HL-60/S4 treated with phorbol 12-myristate 13-acetate at 8.2 ng/mL for 4 days and 3 days (cell line): ENCODE data around the gene DNAJB1.
"Not testable (repeated sequence)": the region's sequence is repeated elsewhere in the genome, so short reads cannot be mapped to it uniquely, and the experiment has no call there.

Source experiments
- in situ Hi-C: fragments of 300-500 bp; cut with MboI; formaldehyde crosslinking; loops from 2 replicates; pipeline ENCODE4 v1.15.0; 2022; ENCODE audit warnings: low sequenced_read_pairs

Gene DNAJB1

GRCh38 chr19:14553042-14553938, 35.1 kb upstream of the DNAJB1 start:
- in situ Hi-C loops, result no loop called here

GRCh38 chr19:14552006-14552360, 33.8 kb upstream of the DNAJB1 start:
- in situ Hi-C loops, result not testable (repeated sequence)

- in situ Hi-C loops, result not testable (repeated sequence)
These were observed 33.2 kb upstream of the DNAJB1 start for GRCh38 chr19:14551134-14552005.

- in situ Hi-C loops, result no loop called here
These were observed 32.1 kb upstream of the DNAJB1 start for GRCh38 chr19:14550201-14550754.

- in situ Hi-C loops, result no loop called here
These were observed 27.5 kb upstream of the DNAJB1 start for GRCh38 chr19:14545716-14546082.

GRCh38 chr19:14544977-14545715, 26.9 kb upstream of the DNAJB1 start:
- in situ Hi-C loops, result no loop called here

- in situ Hi-C loops, result no loop called here
These were observed 25.9 kb upstream of the DNAJB1 start for GRCh38 chr19:14544047-14544446.

- in situ Hi-C loops, result no loop called here
These were observed 24.6 kb upstream of the DNAJB1 start for GRCh38 chr19:14542711-14543328.

GRCh38 chr19:14541979-14542378, 23.8 kb upstream of the DNAJB1 start:
- in situ Hi-C loops, result not testable (repeated sequence)

- in situ Hi-C loops, result no loop called here
These were observed 22.7 kb upstream of the DNAJB1 start for GRCh38 chr19:14540741-14541525.

GRCh38 chr19:14536926-14537692, 18.9 kb upstream of the DNAJB1 start:
- in situ Hi-C loops, result no loop called here

GRCh38 chr19:14533450-14533849, 15.3 kb upstream of the DNAJB1 start:
- in situ Hi-C loops, result no loop called here

GRCh38 chr19:14530506-14530905, 12.3 kb upstream of the DNAJB1 start:
- in situ Hi-C loops, result no loop called here

- in situ Hi-C loops, result no loop called here
These were observed 11.8 kb upstream of the DNAJB1 start for GRCh38 chr19:14530005-14530348.

- in situ Hi-C loops, result no loop called here
These were observed 11.2 kb upstream of the DNAJB1 start, which contains the start of gene TECR for GRCh38 chr19:14529254-14530004. TSS of gene TECR (plus strand) at chr19:14529594. CDS start at chr19:14529697, 103 bp downstream.

- in situ Hi-C loops, result no loop called here
These were observed 10.4 kb upstream of the DNAJB1 start for GRCh38 chr19:14528419-14529253.

GRCh38 chr19:14526423-14526822, 8.2 kb upstream of the DNAJB1 start:
- in situ Hi-C loops, result no loop called here
